Mesendoderm (in vitro differentiated cells): ENCODE measurements around the gene FTH1. TPM values are rescaled to one million over a fixed set of nuclear protein-coding genes. Genes with fewer than 3 reads are reported as not detected.

Experiments
- DNase-seq: peaks from one replicate; pipeline ENCODE4 v3.0.0; 2013
- H2AK5ac ChIP-seq: 2 replicates; pipeline ENCODE4 v1.6.1; 2013; ENCODE audit warnings: low read length, inconsistent platforms
- H2BK120ac ChIP-seq: 2 replicates; pipeline ENCODE4 v1.6.1; 2013; ENCODE audit warnings: low read depth, mild to moderate bottlenecking, low read length, moderate library complexity, mixed read lengths
- H2BK15ac ChIP-seq: replicated peaks from 2 replicates; pipeline ENCODE4 v1.6.1; 2013; ENCODE audit warnings: low read depth, mild to moderate bottlenecking, moderate library complexity
- H2BK5ac ChIP-seq: 2 replicates; pipeline ENCODE4 v1.6.1; 2013; ENCODE audit warnings: low read length, inconsistent platforms
- H3K18ac ChIP-seq: 2 replicates; pipeline ENCODE4 v1.6.1; 2013; ENCODE audit warnings: mild to moderate bottlenecking, low read length, mixed read lengths
- H3K23ac ChIP-seq: one replicate; pipeline ENCODE4 v1.6.1; 2013; ENCODE audit warnings: low read length
- H3K27ac ChIP-seq: 2 replicates; pipeline ENCODE4 v1.5.1; 2013; ENCODE audit warnings: low read depth, mild to moderate bottlenecking, inconsistent platforms, low read length, moderate library complexity
- H3K27me3 ChIP-seq: 2 replicates; pipeline ENCODE4 v1.6.1; 2013; ENCODE audit warnings: low read length, control low read depth, mild to moderate bottlenecking, inconsistent platforms; ENCODE audit not compliant: insufficient read depth, poor library complexity
- H3K36me3 ChIP-seq: 2 replicates; pipeline ENCODE4 v1.6.1; 2013; ENCODE audit warnings: low read length, inconsistent platforms; ENCODE audit not compliant: control insufficient read depth, insufficient read depth
- H3K4ac ChIP-seq: one replicate; pipeline ENCODE4 v1.6.1; 2013; ENCODE audit warnings: low read depth, mild to moderate bottlenecking, low read length, moderate library complexity
- H3K4me1 ChIP-seq: 2 replicates; pipeline ENCODE4 v1.6.1; 2013; ENCODE audit warnings: low read depth, low read length, inconsistent platforms; ENCODE audit not compliant: control insufficient read depth
- H3K4me2 ChIP-seq: 2 replicates; pipeline ENCODE4 v1.6.1; 2013; ENCODE audit warnings: low read length
- H3K4me3 ChIP-seq: 2 replicates; pipeline ENCODE4 v1.5.1; 2013; ENCODE audit warnings: mild to moderate bottlenecking, low read length
- H3K56ac ChIP-seq: one replicate; pipeline ENCODE4 v1.6.1; 2013; ENCODE audit warnings: low read length
- H3K79me1 ChIP-seq: 2 replicates; pipeline ENCODE4 v1.6.1; 2013; ENCODE audit warnings: low read length, inconsistent platforms
- H3K79me2 ChIP-seq: 2 replicates; pipeline ENCODE4 v1.6.1; 2013; ENCODE audit warnings: mild to moderate bottlenecking, low read length; ENCODE audit not compliant: control insufficient read depth, insufficient read depth
- H3K9ac ChIP-seq: 2 replicates; pipeline ENCODE4 v1.6.1; 2013; ENCODE audit warnings: low read length, inconsistent platforms
- H4K5ac ChIP-seq: one replicate; pipeline ENCODE4 v1.6.1; 2013; ENCODE audit warnings: low read length
- H4K8ac ChIP-seq: one replicate; pipeline ENCODE4 v1.6.1; 2013; ENCODE audit warnings: low read depth, mild to moderate bottlenecking, control low read depth, low read length, moderate library complexity
- WGBS: extraction: QIAGEN DNeasy Blood & Tissue Kit; methylation state at CpG from one replicate; pipeline ENCODE4 v1.1.7; 2013; ENCODE audit warnings: low lambda C conversion rate, missing lambda C conversion rate; ENCODE audit not compliant: insufficient coverage; ENCODE audit errors: extremely low coverage; 5-methylcytosine and 5-hydroxymethylcytosine counted together
- small RNA-seq: library from polyadenylated mRNA; stranded (forward); fragments of <200 nt; extraction: miRNeasy Mini kit (QIAGEN cat#:217004); gene quantifications from one replicate; pipeline ENCODE3, GENCODE V24; 2013; ENCODE audit not compliant: insufficient read depth

Gene FTH1

DNA sequence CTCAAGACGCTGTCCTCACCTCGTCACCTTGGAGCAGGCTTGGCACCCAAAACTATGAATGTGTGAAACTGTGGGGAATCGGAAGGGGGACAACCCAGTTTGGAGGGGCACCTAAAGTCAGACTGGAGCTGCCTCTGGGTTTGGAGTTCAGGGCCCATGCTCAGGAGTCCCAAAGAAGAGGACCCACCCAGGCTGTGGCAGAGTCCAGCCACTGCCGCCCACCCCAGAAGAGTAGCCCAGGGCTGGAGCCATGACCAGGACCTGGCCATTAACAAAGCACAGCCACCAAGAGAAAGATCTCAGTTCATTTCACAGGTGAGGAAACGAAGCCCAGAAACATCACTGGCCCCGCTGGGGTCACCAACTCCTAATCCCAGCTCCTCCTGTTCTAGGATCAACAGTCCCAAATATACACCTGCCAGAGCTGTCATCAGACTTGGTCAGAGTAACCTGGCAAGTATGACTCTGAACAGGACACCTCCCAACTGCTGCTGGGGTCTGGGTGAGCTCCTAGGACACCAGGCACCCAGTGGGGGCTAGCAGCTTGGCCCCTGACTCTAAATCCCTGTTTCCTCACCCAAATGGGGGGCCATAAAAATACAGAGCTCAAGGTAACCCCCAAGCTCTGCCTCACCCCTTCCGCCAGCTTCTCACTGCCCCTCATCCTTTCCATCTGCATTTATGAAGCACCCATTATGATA lies 52.8 kb downstream of the FTH1 start:
- no peak overlapping the region for H2BK15ac ChIP-seq
- no peak overlapping the region for H3K23ac ChIP-seq
- H4K5ac ChIP-seq = no peak overlapping the region
- WGBS = no CpG with 5 or more reads among the region's 7 CpGs
- H3K27ac ChIP-seq = no peak overlapping the region
- H3K56ac ChIP-seq = no peak overlapping the region
- peaks cover 2% of the 10 kb centered on the region for H3K4me1 ChIP-seq
- no peak overlapping the region for H3K4me3 ChIP-seq
- H3K79me1 ChIP-seq = no peaks in the 10 kb centered on the region
- no peak overlapping the region for H2AK5ac ChIP-seq
- H3K79me2 ChIP-seq = no peaks in the 10 kb centered on the region
- H2BK5ac ChIP-seq = no peak overlapping the region
- DNase-seq = no peak
- H3K4me2 ChIP-seq = no peak overlapping the region
- H3K4ac ChIP-seq = no peak overlapping the region
- no peak overlapping the region for H2BK120ac ChIP-seq
- no peaks in the 10 kb centered on the region for H3K27me3 ChIP-seq
- H3K18ac ChIP-seq = no peak overlapping the region
- no peak overlapping the region for H3K9ac ChIP-seq
- no peaks in the 10 kb centered on the region for H3K36me3 ChIP-seq
- no peak overlapping the region for H4K8ac ChIP-seq

Small RNA genes lying within 50 kb of the gene (small RNA-seq; reads per million reads assigned to genes)
- gene RNU6-1243P = not detected
